NCI-H146 treated with DMSO at 0.1 percent for 48 hours (cell line): ENCODE data around the gene NPC1L1.

ENCODE experiments used
- DNase-seq: peaks from one replicate; lab custom pipeline; 2025; ENCODE audit not compliant: unreplicated experiment; lab: John Stamatoyannopoulos, UW

Gene NPC1L1

GRCh38 chr7:44477063-44477830 is 63.9 kb downstream of the NPC1L1 start:
- peak; percentile 21 for DNase-seq

GRCh38 chr7:44476313-44476712 is 64.8 kb downstream of the NPC1L1 start:
- no peak for DNase-seq

GRCh38 chr7:44473295-44473694 is 67.8 kb downstream of the NPC1L1 start:
- no peak for DNase-seq

GRCh38 chr7:44472843-44473242 is 68.3 kb downstream of the NPC1L1 start:
- DNase-seq: no peak

- no peak for DNase-seq
These were observed 69.3 kb downstream of the NPC1L1 start for GRCh38 chr7:44471850-44472249.

GRCh38 chr7:44471436-44471835 is 69.7 kb downstream of the NPC1L1 start:
- DNase-seq: no peak

- no peak for DNase-seq
These were observed 70.4 kb downstream of the NPC1L1 start for GRCh38 chr7:44470628-44471245.

GRCh38 chr7:44470135-44470479 is 71.0 kb downstream of the NPC1L1 start:
- no peak for DNase-seq

GRCh38 chr7:44469461-44470134 is 71.5 kb downstream of the NPC1L1 start:
- DNase-seq: no peak

GRCh38 chr7:44467217-44467548 is 73.9 kb downstream of the NPC1L1 start:
- DNase-seq: no peak

GRCh38 chr7:44466300-44467216 is 74.6 kb downstream of the NPC1L1 start:
- no peak for DNase-seq

GRCh38 chr7:44465490-44465889 is 75.6 kb downstream of the NPC1L1 start:
- DNase-seq: no peak

- DNase-seq: no peak
These were observed 77.8 kb downstream of the NPC1L1 start for GRCh38 chr7:44463169-44463808.
